ENCODE results near the gene LZTS3. TPM values are rescaled to one million over a fixed set of nuclear protein-coding genes. Genes with fewer than 3 reads are reported as not detected.

LZTS3 gene
- total RNA-seq, 1 donor from 2014 or later: 11.3 TPM

DNA sequence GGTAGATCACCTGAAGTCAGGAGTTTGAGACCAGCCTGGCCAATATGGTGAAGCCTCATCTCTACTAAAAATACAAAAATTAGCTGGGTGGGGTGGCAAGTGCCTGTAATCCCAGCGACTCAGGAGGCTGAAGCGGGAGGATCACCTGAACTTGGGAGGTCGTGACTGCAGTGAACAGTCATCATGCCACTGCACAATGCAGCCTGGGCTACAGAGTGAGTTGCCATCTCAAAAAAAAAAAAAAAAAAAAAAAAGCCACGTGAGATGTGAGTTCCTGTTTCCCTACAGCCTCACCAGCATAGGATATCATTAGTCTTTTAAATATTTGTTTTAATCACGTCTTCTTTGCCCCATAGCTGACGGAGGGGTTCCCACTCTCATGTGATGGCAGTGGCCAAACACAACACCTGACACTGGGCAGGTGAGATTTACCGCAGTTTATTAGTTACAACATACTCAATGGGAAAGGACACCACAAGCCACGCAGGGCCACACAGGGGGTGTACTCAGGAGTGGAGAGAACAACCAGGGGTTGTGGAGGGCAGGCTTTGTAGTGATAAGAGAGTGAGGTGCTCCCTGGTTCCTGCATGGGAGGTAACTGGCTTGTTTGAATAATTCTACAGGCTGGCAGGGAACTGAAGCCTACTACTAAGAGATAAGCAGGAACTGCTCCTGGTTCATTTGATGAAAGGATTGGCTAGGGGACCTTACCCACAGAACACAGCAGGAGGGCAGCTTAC is 4.6 kb upstream of the LZTS3 start:
- no peak for FAIRE-seq
- DNase-seq (ENCODE audit: low read depth): no peak

GRCh38 chr20:3175270-3175669 is 1.9 kb upstream of the LZTS3 start:
- TF ChIP-seq, protein P1, sequence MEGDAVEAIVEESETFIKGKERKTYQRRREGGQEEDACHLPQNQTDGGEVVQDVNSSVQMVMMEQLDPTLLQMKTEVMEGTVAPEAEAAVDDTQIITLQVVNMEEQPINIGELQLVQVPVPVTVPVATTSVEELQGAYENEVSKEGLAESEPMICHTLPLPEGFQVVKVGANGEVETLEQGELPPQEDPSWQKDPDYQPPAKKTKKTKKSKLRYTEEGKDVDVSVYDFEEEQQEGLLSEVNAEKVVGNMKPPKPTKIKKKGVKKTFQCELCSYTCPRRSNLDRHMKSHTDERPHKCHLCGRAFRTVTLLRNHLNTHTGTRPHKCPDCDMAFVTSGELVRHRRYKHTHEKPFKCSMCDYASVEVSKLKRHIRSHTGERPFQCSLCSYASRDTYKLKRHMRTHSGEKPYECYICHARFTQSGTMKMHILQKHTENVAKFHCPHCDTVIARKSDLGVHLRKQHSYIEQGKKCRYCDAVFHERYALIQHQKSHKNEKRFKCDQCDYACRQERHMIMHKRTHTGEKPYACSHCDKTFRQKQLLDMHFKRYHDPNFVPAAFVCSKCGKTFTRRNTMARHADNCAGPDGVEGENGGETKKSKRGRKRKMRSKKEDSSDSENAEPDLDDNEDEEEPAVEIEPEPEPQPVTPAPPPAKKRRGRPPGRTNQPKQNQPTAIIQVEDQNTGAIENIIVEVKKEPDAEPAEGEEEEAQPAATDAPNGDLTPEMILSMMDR (IDR thresholded peaks at IDR 0.05; ENCODE audit: insufficient read depth, low read length, severe bottlenecking): no peak
- Histone ChIP-seq H3K4me3 (ENCODE audit: low read depth, low read length) (no peak overlapping the region), H3K36me3 (ENCODE audit: control insufficient read depth, insufficient read depth, low read length) (no peaks in the 10 kb centered on the region), H3K27me3 (ENCODE audit: control insufficient read depth, insufficient read depth, low read length) (peaks cover 2% of the 10 kb centered on the region)
- DNase-seq (ENCODE audit: low read depth): no peak
- FAIRE-seq: no peak

More for the DNA sequence above, 4.6 kb upstream of the LZTS3 start:
- Histone ChIP-seq H3K4me3 (ENCODE audit: low read depth, low read length) (no peak overlapping the region), H3K27me3 (ENCODE audit: control insufficient read depth, insufficient read depth, low read length) (no peaks in the 10 kb centered on the region), H3K36me3 (ENCODE audit: control insufficient read depth, insufficient read depth, low read length) (no peaks in the 10 kb centered on the region)
- TF ChIP-seq, protein P1 (IDR thresholded peaks at IDR 0.05; ENCODE audit: insufficient read depth, low read length, severe bottlenecking): no peak

- peak; percentile 35 for DNase-seq (ENCODE audit: low read depth)
- H3K27me3 ChIP-seq (ENCODE audit: control insufficient read depth, insufficient read depth, low read length): peaks cover 2% of the 10 kb centered on the region
- H3K4me3 ChIP-seq (ENCODE audit: low read depth, low read length): peak overlapping the region; percentile 93
- FAIRE-seq: no peak
- TF ChIP-seq, protein P1 (IDR thresholded peaks at IDR 0.05; ENCODE audit: insufficient read depth, low read length, severe bottlenecking): no peak
- no peaks in the 10 kb centered on the region for H3K36me3 ChIP-seq (ENCODE audit: control insufficient read depth, insufficient read depth, low read length)
These were observed 1.3 kb upstream of the LZTS3 start for GRCh38 chr20:3174442-3175261.

DNA sequence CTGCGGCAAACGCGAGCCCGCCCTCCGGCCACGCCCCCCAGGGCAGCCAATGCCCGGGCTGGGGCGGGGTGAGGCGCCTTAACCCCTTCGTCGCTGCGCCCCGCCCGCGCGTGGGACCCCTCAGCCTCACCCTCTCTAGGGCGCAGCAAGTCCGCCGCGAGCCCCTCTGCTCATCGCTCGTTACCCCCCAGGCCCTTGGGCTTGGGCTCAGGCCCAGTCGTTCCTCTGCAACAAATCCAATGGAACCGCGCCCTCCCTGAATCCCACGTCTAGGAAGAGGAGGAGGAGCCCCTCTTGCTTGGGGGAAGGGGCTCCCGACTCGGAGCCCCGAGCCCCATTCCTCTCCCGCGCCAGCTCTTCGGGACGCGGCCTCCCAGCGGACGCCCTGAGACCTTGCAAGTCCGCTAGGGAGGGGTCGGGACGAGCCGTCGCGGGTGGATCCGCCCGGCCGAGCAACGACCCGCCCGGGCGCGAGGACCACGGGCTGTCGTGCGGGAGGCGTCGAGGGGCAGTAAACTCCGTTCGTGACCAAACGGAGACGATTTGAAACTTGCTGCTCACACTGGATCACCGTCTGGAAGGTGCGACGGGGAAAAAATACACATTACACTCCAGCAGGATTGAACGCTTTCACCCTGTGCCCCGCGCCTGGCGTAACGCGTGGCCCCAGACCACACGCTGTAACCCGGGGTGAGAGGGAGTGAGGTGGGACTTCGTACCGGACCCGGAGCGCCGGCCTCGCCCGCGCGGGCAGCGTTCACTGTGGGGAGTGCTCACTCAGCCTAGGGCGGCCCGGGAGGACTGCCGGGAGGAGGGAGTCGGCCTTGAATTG is 477 bp upstream of the LZTS3 start:
- TF ChIP-seq, protein P1 (IDR thresholded peaks at IDR 0.05; ENCODE audit: insufficient read depth, low read length, severe bottlenecking): peak; percentile 40
- Histone ChIP-seq H3K36me3 (ENCODE audit: control insufficient read depth, insufficient read depth, low read length) (no peaks in the 10 kb centered on the region), H3K27me3 (ENCODE audit: control insufficient read depth, insufficient read depth, low read length) (peaks cover 2% of the 10 kb centered on the region), H3K4me3 (ENCODE audit: low read depth, low read length) (peak overlapping the region; percentile 93)
- no peak for FAIRE-seq
- DNase-seq (ENCODE audit: low read depth): peak; percentile 51

DNA sequence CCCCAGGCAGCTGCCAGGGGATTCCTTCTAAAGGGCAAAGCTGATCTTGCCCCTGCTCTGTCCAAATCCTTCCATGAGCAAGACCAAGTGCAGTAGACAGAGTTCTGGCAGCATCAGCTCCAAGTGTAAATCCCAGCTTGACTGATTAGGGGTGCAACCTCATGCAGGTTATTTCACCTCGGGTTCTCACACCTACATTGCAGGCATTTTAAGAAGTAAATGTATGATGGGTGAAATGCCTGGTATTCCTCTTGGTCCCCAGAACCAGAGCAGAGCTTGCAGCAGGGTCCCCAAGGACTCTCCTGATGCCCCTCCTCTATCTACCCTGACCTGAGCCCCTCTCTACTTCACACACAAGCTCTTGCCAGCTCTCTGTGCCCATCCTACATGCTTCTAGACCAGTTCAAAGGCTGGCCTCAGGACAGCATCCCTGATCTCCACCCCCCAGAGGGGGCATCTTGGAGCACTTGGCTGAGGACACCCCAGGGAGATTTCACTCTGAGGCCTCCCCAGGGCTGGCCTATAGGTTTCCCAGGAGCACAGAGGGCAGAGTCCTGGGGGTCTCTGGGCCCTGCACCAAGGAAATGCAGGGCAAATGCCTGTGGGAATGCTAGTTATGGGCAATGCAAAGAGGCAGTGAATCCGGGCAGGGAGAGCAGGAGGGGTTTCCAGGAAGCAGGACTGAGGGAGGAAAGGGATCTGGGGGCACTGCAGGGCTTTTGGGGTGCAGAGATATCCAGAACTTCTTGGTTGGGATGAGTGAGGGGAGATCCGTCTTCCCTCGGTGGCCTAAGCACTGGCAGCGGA is 1.0 kb downstream of the LZTS3 start:
- no peak overlapping the region for H3K4me3 ChIP-seq (ENCODE audit: low read depth, low read length)
- DNase-seq (ENCODE audit: low read depth) (no peak), FAIRE-seq (no peak)
- TF ChIP-seq, protein P1 (IDR thresholded peaks at IDR 0.05; ENCODE audit: insufficient read depth, low read length, severe bottlenecking): no peak
- no peaks in the 10 kb centered on the region for H3K36me3 ChIP-seq (ENCODE audit: control insufficient read depth, insufficient read depth, low read length)
- H3K27me3 ChIP-seq (ENCODE audit: control insufficient read depth, insufficient read depth, low read length): peaks cover 6% of the 10 kb centered on the region

Measured in bronchial epithelial cell (primary cell).